ENCODE results near the gene CDKN2D.

The CDKN2D gene

DNA sequence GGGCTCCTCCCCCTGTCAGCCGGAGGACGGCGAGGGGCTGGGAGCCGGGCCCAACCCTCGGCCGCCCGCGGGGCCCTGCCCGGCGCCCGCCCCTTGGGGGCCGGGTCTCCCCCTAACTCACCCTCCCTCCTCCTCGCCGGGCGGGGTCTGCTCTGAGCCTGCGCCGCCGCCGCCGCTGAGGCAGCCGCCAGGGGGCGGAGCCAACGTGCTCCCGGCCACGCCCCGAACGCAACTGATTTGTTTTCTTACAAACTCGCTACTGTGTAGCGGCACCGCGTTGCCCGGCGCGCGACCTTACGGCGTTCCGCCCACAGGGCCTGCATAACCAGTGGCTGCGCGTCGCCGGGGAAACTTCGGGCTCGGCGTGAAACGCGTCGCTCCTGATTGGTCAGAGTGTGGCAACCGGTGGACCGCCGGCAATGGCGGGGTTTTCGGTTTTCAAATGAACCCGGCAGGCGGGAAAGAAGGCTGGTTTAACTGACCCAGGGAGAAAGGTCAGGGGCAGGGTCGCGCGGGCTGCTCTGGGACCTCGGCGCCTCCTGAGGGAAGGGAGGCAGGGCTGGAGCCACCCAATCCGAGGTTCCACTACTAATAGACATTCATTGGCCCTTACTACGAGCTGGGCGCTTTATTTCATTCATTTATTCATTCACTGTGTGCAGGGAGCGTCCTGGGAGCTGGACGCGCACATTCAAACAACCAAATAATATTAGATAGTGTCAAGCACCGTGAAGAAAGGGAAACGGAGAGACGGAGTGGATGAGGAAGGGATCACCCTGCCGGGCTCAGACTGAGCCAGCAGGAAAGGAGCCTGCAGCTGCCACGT is at the start of gene CDKN2D:
TSS of gene CDKN2D (minus strand) at position 154 of the 826 bp plus-strand sequence. CDS start 326 bp downstream, outside the sequence.
- peak within 1 kb of the TSS; percentile 62 for H3K4me3 ChIP-seq (ENCODE audit: low read length)
- DNase-seq (ENCODE audit: low read depth), result peak; percentile 96
- TF ChIP-seq, protein P1, sequence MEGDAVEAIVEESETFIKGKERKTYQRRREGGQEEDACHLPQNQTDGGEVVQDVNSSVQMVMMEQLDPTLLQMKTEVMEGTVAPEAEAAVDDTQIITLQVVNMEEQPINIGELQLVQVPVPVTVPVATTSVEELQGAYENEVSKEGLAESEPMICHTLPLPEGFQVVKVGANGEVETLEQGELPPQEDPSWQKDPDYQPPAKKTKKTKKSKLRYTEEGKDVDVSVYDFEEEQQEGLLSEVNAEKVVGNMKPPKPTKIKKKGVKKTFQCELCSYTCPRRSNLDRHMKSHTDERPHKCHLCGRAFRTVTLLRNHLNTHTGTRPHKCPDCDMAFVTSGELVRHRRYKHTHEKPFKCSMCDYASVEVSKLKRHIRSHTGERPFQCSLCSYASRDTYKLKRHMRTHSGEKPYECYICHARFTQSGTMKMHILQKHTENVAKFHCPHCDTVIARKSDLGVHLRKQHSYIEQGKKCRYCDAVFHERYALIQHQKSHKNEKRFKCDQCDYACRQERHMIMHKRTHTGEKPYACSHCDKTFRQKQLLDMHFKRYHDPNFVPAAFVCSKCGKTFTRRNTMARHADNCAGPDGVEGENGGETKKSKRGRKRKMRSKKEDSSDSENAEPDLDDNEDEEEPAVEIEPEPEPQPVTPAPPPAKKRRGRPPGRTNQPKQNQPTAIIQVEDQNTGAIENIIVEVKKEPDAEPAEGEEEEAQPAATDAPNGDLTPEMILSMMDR (conservative IDR thresholded peaks at IDR 0.05; ENCODE audit: low read depth, low read length), result no peak

DNA sequence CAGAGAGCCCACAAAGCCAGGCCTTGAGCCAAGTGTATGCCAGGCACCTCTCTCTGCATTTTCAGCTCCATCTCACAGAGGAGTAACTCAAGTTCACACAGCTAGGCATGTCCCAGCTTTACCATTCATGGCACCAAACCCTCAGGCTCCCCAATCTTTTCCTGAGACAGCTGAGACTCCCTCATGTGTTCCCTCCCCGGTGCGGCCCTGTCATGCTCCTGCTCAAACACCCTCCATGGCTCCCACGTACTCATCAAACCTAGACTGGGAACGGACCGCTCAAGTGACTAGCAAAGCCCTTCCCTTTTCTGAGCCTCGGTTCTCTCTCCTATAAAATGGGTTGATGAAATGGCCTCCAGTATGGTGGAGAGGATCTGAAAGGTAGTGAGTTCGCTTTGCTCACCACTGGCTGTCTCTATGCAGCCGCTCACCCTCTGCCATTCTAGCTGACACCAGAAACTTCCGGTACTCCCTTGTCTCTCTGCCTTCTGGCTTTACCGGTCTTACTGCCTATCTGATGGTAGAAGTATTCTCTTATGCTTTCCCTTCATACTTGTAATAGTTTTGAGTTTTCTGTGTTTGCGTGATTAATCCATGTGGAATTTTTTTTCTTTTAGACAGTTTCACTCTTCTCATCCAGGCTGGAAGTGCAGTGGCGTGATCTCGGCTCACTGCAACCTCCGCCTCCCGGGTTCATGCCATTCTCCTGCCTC is 48.8 kb upstream of the CDKN2D start:
- H3K4me3 ChIP-seq (ENCODE audit: low read length), result no peak overlapping the region
- TF ChIP-seq, protein P1 (conservative IDR thresholded peaks at IDR 0.05; ENCODE audit: low read depth, low read length), result no peak
- DNase-seq (ENCODE audit: low read depth), result no peak

DNA sequence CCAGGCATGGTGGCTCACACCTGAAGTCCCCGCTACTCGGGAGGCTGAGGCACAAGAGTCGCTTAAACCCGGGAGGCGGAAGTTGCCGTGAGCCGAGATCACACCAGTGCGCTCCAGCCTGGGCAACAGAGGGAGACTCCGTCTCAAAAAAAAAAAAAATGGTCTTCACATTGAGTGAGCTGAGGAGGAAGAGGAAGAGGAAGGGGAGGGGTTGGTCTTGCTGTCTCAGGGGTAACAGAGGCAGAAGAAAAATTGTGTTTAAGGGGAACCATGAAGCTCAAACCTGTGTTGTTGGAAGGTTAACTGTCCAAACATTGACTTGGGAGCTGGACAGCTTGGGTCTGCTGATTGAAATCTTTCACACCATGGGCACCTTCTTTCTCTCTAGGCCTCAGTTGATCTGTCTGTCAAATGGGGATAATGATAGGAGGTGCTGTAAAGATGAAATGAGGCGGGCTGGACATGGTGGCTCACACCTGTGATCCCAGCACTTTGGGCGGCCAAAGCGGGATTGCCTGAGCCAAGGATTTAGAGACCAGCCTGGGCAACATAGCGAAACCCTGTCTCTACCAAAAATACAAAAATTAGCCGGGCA is 46.7 kb upstream of the CDKN2D start:
- no peak for DNase-seq (ENCODE audit: low read depth)
- no peak overlapping the region for H3K4me3 ChIP-seq (ENCODE audit: low read length)
- TF ChIP-seq, protein P1 (conservative IDR thresholded peaks at IDR 0.05; ENCODE audit: low read depth, low read length), result no peak

DNA sequence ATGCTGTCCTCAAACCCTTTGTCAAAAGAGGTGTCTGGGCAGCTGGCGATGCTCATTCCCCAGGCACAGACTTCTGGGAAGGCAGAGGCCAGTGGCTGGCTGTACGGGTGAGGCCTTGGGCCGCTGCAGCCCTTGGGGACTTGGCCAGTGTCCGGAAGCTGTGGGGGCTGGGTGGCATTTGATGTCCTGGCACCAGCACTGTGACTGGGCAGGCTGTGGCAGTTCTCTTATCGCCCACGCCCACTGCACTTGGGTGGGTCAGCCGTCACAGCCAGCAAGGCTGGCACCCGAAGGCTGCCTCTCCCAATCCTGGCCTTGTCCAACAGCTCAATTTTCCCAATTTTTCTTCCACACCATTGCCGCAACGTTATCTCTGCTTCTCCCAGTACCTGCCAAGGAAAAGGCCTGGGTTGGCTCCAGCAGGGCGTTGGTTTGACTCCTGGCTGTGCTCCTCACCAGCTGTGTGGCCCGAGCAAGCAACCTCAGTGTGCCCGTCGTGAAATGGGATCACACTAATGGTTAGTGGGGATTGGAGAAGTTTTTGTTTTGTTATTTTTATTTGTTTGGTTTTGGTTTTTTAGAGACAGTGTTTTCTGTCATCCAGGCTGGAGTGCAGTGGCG is 43.8 kb upstream of the CDKN2D start:
- no peak overlapping the region for H3K4me3 ChIP-seq (ENCODE audit: low read length)
- DNase-seq (ENCODE audit: low read depth), result no peak
- TF ChIP-seq, protein P1 (conservative IDR thresholded peaks at IDR 0.05; ENCODE audit: low read depth, low read length), result no peak

DNA sequence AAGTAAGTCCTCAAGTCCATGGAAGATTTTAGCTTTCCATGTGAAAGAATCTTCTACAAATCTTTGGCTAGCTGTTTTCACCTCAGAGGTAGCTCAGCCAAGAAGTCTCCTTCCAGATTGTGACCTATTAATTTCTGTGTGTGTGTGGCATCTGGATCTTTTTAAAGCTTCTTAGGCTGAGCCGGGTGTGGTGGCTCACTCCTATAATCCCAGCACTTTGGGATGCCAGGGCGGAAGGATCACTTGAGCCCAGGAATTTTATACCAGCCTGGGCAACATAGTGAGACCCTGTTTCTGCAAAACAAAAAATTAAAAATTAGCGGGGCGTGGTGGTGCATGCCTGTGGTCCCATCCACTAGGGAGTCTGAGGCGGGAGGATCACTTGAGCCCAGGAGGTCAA is 43.1 kb upstream of the CDKN2D start:
- no peak for DNase-seq (ENCODE audit: low read depth)
- H3K4me3 ChIP-seq (ENCODE audit: low read length), result no peak overlapping the region
- TF ChIP-seq, protein P1 (conservative IDR thresholded peaks at IDR 0.05; ENCODE audit: low read depth, low read length), result no peak

DNA sequence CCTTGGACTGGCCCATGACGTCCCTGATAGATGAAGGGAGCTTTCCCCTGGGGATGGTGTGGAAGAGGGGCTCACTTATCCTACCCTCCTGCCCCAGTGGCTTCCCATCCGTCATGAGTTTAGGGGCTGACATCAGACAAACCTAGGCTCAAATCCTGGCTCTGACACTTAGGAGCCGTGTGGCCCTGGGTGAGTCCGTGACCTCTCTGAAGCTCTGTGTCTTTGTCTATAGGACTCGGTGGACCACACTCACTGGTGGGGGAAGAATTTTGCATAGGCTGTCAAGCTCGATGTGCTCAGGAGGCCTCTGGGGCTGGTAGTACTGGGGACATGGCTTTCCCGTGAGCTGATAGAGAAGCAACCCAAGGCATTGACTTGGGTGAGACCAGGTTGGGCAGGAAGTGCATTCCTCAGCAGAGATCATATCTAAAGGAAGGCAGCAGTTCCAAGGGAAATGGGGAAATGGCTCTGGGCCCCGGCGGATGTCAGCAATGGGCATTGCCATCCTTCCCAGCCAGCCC is 35.7 kb upstream of the CDKN2D start:
- no peak overlapping the region for H3K4me3 ChIP-seq (ENCODE audit: low read length)
- TF ChIP-seq, protein P1 (conservative IDR thresholded peaks at IDR 0.05; ENCODE audit: low read depth, low read length), result no peak
- DNase-seq (ENCODE audit: low read depth), result no peak

Data from retinal pigment epithelial cell (primary cell).